Neutrophil (primary cell): ENCODE data around the gene CROCC2.

ENCODE experiments used
- H3K27ac ChIP-seq: fragments of 200-600 bp; sonication (generic); 2 replicates; pipeline ENCODE4 v1.5.1; 2016; ENCODE audit warnings: mild to moderate bottlenecking, moderate library complexity
- H3K27me3 ChIP-seq: fragments of 200-600 bp; sonication (generic); 2 replicates; pipeline ENCODE4 v1.6.0; 2016; ENCODE audit warnings: mild to moderate bottlenecking
- H3K36me3 ChIP-seq: fragments of 200-600 bp; sonication (generic); 2 replicates; pipeline ENCODE4 v1.5.1; 2017
- H3K4me1 ChIP-seq, 2 experiments: fragments of 200-600 bp in 1 of 2; sonication (generic) in 1 of 2; 1 replicate in 1 of 2; 2 replicates in 1 of 2; pipeline versions ENCODE4 v1.5.1 to v1.6.1; 2013 to 2016; ENCODE audit warnings: low read depth in 1 of 2, low read length in 1 of 2, mild to moderate bottlenecking in 1 of 2, moderate library complexity in 1 of 2; ENCODE audit not compliant: control insufficient read depth in 1 of 2, insufficient read depth in 1 of 2
- H3K4me3 ChIP-seq, 2 experiments: fragments of 200-600 bp in 1 of 2; sonication (generic) in 1 of 2; 1 replicate in 1 of 2; 2 replicates in 1 of 2; pipeline ENCODE4 v1.5.1; 2013 to 2016; ENCODE audit warnings: low read depth in 1 of 2, low read length in 1 of 2, mild to moderate bottlenecking in 1 of 2, moderate library complexity in 1 of 2
- H3K9me3 ChIP-seq: fragments of 200-600 bp; sonication (generic); 2 replicates; pipeline ENCODE4 v1.5.1; 2016
- TF ChIP-seq, protein P1 (sequence below): fragments of 200-600 bp; sonication (generic); IDR thresholded peaks from 2 replicates; pipeline ENCODE4 v1.5.1; 2016; ENCODE audit warnings: antibody characterized with exemption

Gene CROCC2

GRCh38 chr2:240995041-240996021, 89.2 kb downstream of the CROCC2 start:
- Histone ChIP-seq H3K27me3 (peaks cover 87% of the 10 kb centered on the region), H3K9me3 (no peaks in the 10 kb centered on the region), H3K4me3 (no peak overlapping the region), H3K4me1 (peaks cover 0 to 3% of the 10 kb centered on the region in 2 experiments), H3K27ac (no peak overlapping the region), H3K36me3 (no peaks in the 10 kb centered on the region)
- TF ChIP-seq, protein P1, sequence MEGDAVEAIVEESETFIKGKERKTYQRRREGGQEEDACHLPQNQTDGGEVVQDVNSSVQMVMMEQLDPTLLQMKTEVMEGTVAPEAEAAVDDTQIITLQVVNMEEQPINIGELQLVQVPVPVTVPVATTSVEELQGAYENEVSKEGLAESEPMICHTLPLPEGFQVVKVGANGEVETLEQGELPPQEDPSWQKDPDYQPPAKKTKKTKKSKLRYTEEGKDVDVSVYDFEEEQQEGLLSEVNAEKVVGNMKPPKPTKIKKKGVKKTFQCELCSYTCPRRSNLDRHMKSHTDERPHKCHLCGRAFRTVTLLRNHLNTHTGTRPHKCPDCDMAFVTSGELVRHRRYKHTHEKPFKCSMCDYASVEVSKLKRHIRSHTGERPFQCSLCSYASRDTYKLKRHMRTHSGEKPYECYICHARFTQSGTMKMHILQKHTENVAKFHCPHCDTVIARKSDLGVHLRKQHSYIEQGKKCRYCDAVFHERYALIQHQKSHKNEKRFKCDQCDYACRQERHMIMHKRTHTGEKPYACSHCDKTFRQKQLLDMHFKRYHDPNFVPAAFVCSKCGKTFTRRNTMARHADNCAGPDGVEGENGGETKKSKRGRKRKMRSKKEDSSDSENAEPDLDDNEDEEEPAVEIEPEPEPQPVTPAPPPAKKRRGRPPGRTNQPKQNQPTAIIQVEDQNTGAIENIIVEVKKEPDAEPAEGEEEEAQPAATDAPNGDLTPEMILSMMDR = no peak

DNA sequence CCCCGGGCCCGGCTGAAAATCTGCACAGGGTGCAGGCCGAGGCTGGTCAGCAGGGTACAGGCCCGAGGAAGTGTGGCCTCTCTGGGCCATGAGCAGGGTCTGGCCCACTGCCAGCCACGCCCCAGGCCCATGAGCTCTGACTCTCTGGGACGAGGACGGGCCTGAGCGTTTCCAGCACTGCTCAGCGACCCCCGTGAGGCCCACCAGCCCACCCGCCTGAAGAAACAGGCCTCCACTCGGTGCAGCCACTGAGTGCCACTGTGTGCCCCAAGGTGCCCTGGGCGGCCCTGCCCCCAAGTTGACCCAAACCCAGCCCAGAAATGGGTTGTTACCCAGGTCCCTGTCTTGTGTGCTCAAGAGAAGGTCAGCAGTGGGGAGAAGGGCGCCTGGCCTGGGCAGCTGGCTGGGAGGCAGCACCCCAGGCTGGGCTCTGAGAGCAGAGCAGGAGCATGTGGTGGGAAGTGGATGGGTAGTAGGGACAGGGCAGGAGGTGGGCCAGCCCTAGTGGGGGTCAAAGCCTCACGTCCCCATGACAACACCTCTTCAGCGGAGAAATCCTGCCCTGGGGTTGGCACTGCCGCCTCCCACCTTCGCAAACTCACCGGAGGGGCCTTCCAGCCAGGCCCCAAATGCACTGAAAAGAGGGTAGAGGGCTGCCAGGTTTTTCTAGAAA, 90.2 kb downstream of the CROCC2 start:
- H3K36me3 ChIP-seq = no peaks in the 10 kb centered on the region
- no peak overlapping the region for H3K4me3 ChIP-seq
- H3K27me3 ChIP-seq = peaks cover 96% of the 10 kb centered on the region
- TF ChIP-seq, protein P1 = no peak
- H3K27ac ChIP-seq = no peak overlapping the region
- peaks cover 0 to 3% of the 10 kb centered on the region in 2 experiments for H3K4me1 ChIP-seq
- no peaks in the 10 kb centered on the region for H3K9me3 ChIP-seq

- no peaks in the 10 kb centered on the region for H3K36me3 ChIP-seq
- H3K27me3 ChIP-seq = peaks cover 99% of the 10 kb centered on the region
- no peak overlapping the region for H3K27ac ChIP-seq
- TF ChIP-seq, protein P1 = no peak
- peaks cover 0 to 3% of the 10 kb centered on the region in 2 experiments for H3K4me1 ChIP-seq
- H3K4me3 ChIP-seq = no peak overlapping the region
- no peaks in the 10 kb centered on the region for H3K9me3 ChIP-seq
Measured at GRCh38 chr2:240996834-240997140, 90.7 kb downstream of the CROCC2 start.

DNA sequence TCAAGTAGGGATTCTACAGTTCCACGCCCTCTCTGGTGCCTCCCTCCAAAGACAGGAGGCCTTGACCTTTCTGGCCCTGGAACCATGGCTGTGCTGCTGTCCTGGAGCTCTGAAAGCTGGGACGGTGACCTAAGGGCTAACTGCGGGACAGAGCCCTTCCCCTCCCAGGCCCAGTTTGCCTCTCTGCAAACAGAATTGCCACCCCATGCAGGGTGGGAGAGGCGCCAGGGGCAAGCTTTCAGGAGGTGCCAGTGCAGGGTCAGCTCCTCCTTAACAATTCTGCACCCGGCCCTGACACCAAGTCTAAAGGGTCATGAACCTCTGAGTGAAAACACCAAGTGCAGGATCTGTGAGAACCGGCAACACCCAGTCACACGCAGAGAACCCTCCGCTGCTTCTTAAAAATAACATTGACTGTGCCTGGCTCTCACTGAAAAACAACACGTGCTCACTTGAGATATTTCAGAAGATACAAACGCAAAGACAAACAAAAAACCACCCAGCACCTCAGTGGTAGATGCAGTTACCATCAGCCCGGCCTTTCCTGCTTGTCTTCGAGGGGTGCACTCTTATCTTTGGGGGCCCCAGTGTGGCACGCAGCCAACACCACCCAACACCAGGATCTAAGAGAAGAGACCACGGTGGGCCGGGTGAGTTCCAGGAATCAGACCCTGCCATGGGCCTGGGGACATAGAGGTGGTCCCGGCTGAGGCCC, 91.2 kb downstream of the CROCC2 start:
- peaks cover 99% of the 10 kb centered on the region for H3K27me3 ChIP-seq
- H3K4me3 ChIP-seq = no peak overlapping the region
- H3K9me3 ChIP-seq = no peaks in the 10 kb centered on the region
- TF ChIP-seq, protein P1 = no peak
- H3K36me3 ChIP-seq = no peaks in the 10 kb centered on the region
- peaks cover 0 to 3% of the 10 kb centered on the region in 2 experiments for H3K4me1 ChIP-seq
- no peak overlapping the region for H3K27ac ChIP-seq

DNA sequence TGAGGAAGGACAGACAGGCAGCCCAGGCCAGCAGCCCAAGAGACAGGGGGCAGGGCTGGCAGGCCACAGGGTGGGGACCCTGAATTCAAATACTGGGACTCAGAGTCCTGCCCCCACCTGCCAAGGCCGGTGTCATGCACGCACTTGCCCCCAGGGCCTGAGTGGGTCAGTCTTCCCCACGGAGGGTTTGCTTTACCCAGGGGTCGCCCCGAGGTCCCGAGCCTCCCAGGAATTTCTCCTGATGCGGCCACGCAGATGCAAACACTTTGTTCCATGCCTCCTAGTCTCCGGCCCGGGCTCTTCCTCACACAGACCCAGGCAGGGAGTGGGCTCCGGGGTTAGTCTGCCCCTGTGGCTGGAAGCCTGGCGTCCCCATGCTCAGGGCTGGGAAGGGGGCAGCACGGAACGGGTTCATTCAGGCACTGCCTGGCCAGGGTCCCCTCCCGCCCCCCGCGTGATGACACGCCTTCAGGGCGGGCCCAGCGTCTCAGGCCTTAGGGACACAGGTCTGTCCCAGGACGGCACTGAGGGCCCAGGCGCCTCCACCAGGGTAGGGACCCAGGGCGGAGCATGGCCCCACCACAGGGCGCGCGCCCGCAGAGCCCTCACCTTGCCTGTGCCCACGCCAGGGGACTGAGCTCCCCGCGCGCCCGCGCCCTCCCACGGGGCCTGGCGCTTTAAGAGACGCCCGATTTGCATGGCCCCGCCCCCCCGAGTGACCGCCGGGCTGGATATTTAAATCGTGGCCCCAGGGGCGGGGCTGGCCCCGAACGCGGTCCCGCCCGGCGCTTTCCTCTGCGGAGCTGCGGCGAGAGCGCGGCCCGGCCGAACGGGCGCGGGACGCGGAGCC, 91.9 kb downstream of the CROCC2 start, which contains the start of gene SNED1:
Gene SNED1 (plus strand): TSS at position 763 of the 850 bp plus-strand sequence. CDS start 220 bp downstream, outside the sequence.
- Histone ChIP-seq H3K27me3 (peaks cover 92% of the 10 kb centered on the region), H3K36me3 (no peaks in the 10 kb centered on the region), H3K4me3 (peak within 1 kb of the TSS; percentile 27 to 53), H3K4me1 (peaks cover 0 to 3% of the 10 kb centered on the region in 2 experiments), H3K27ac (no peak within 1 kb of the TSS), H3K9me3 (no peaks in the 10 kb centered on the region)
- TF ChIP-seq, protein P1 = no peak
